Stromal cell of bone marrow (primary cell): ENCODE results near the gene IL6R.

Experiments
- DNase-seq: peaks from one replicate; pipeline ENCODE4 v3.0.0-alpha.2; 2012; ENCODE audit warnings: low read depth

The IL6R gene

GRCh38 chr1:154517661-154518060 is 112.5 kb downstream of the IL6R start:
- DNase-seq, result no peak
